Stimulated activated CD4-positive, alpha-beta T cell treated with anti-CD3 and anti-CD28 coated beads, Interleukin-1b, Interleukin-23, amount 100 ng/mL, for 4 hours (primary cell): ENCODE data around the gene ABCA13.

Experiments used
- DNase-seq, 2 donors: peaks; one replicate each; pipeline ENCODE4 v3.0.0-alpha.2; 2020; ENCODE audit warnings: low read depth in 2 of 2

The ABCA13 gene

DNA sequence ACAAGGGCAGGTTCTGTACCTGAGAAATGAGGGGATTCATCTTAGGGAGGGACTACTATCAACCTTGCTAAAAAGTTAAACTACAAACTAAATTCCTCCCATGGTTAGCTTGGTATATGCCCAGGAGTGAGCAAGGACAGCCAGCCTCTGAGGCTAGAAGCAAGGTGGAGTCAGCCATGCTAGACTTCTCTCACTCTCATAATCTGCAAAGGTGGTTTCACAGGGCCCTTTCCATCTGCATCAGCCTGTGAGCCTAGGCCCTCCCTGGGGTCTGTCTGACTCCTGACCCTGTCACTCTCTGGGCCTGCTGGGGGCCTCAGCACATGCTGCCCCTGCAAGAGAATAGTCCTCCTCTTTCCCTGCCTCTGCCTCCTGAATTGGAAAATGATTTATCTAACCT is 66.1 kb downstream of the ABCA13 start:
- DNase-seq, result no peak

DNA sequence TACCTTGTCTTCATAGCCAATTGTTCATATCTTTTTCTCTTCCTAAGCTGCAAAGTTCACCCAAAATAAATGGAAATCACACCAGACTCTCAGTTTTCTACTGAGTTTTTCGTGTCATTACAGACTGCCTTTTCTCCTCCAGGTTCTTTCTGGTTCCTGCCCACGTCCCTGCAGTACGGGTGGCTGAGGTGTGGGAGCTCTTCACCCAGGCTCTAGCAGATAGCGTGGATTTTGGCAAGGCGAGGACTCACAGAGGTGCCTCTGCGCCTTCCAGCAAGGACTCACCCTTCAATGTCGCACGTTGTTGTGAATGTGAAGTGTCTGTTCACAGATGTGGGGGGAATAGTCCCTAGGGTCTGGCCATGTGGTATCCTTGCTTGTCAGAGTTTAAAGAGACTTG is 71.6 kb downstream of the ABCA13 start:
- DNase-seq, result no peak

DNA sequence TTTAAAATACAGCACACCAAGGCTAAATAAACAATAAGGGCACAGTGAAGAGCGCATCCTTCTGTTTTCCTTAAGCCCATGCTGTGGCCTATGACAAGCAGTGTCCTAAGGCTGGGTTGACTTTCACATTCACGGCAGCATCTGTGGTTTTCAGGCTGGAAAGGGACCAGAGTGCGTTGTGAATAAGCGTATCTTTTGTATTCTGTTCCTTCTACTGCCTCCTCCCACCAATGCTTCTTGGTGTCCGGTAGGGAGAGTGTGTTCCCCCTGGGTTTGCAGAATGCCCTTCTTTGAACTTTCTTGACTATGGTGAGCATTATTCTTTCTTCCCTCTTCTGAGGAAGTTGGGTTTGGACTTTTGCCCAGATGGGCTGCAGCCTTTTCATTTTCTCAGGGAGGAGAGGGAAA is 73.6 kb downstream of the ABCA13 start:
- DNase-seq, result no peak

DNA sequence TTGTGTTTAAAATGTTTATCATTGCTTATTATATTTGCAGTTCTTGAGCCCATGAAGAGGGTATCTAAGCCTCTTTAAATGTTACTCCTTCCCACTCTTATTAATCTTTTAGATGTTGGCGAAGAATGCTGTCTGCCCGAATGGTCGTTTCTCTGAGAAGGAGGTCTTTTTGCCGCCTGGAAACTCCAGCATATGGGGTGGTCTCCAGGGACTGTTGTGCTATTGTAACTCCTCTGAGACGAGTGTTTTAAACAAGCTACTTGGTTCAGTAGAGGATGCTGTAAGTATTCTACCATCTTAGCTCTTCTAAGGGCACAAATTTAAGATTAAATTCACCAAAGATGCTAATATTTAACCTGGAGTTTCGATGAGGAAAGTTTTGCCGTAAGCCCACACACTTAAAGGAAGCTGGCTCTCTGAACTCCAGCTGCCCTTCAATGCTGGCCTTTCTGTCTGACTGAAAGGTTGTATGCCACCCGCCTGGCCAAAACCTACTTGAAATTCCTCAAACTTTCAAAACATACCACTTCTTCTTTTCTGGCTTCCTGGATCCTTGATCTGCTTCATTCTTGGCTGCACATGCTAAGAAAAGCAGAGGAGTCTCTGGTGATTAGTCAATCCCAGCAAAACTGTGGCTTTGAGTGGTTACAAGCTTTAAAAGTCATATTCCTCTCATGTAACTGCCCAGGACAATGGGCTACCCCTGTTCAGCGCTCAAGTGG is 74.7 kb downstream of the ABCA13 start:
- DNase-seq, result no peak

DNA sequence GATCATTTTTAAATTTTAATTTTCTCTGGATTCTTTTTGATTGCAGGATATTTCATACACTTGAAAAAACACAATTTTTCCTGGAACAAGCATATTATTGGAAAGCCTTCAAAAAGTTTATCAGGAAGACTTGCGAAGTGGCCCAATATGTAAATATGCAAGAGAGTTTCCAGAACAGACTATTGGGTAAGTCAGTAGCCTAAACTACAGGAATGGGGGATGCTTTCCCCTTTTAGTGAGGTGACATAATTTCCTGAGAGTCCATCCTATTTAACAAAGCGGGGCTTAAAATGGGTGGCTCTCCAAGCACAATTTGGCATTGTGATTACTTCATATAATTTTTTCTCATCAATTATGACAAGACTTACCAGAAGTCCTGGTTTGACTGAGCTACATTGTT is 77.9 kb downstream of the ABCA13 start:
- DNase-seq, result no peak

DNA sequence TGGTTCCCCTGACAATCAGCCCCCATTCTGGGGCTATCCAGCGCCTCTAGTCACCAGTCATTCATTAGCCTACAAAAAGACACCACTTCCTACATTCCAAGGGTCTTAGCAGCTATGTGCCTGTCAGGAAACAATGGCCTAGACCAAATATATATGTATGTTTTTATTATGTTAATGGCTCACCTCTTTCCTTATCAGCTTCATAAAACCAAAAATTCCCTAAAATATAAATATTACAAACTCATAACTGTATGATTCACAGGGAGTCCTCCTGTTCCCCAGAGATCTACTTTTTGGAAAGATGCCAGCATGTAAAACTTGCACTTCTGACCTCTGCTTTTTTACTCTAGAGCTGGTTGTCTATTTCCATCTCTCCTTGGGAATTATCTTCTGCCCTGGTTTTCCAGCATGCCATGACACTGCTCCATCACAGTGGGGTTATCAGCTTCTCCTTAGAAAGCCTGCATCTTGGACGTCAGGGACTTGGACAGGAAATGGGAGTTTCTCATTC is 79.2 kb downstream of the ABCA13 start:
- DNase-seq, result no peak

DNA sequence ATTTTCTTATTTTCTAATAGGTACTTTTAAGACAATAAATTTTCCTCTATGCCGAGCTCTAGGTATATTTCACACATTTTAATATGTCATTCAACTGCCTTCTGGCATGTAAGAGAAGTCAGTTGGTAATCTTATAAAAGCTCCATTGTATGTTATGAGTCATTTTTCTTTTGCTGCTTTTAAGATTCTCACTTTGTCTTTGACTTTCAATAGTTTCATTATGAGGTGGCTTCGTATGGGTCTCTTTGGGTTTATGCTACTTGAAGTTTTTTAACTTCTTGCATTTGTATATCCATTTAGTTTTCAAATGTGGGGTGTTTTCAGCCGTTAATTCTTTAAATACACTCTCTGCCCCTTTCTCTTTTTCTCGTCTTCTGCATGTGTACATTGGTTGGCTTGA is 80.5 kb downstream of the ABCA13 start:
- no peak for DNase-seq

DNA sequence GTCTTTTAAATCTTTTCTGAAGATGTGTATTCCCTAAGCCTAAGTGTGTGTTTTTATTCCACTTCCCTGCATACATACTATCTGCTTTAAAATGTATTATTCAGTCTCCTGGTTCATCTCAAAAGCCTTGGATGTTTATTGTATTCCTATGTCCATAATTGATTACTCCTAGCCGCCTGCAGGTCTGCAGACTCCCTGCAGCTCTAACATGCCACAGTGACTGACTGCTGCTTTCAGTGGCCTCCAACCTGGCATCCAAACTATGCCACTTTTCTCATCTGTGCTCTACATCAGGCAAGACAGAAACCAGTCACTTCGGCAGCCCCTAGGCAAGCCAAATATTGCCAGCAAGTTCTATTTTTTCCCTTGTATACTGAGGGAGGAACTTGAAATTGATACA is 81.7 kb downstream of the ABCA13 start:
- no peak for DNase-seq

DNA sequence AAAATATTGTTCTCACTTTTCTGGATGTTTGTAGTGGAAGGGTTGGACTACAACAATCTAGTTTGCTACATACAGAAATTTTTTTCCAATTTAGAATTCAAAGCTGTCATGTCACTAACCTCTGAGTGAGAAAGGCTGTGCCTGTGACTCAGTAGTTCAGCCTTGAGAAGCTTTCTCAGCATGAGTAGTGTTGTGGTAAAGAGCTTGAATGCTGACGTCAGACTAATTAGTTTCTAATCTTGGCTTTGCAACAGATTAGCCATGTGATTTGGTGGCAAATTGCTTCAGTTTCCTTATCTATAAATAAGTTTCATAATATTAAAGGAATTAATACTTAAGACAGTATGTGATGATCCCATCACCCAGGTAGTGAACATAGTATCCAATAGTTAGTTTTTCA is 83.8 kb downstream of the ABCA13 start:
- DNase-seq, result no peak

DNA sequence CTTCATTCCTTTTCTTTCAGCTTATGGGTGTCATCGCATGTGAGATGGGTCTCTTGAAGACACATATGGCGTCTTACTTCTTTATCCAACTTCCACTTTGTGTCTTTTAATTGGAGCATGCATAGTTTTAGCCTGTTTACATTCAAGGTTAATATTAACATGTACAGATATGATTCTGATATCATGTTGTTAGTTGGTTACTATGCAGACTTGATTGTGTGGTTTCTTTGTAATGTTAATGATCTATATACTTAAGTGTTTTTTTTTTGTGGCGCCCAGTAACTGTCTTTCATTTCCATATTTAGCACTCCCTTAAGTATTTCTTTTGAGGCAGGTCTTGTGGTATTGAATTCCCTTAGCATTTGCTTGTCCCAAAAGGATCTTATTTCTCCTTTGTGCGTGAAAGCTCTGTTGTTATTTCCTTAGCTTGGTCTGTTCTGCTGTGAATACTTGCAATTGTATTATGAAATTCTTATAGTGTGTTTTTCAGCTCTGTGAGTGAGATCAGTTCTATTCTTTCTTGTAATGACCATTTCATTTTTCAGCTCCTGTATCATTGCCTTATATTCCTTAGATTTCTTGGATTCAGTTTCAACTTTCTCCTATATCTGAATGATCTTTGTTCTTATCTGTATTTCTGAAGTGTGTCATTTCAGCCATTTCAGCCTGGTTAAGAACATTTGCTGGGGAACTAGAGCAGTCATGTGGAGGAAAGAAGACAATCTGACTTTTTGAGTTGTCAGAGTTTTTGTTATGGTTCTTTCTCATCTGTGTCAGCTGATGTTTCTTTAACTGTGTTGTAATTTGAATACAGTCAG is 88.4 kb downstream of the ABCA13 start:
- DNase-seq, result no peak

DNA sequence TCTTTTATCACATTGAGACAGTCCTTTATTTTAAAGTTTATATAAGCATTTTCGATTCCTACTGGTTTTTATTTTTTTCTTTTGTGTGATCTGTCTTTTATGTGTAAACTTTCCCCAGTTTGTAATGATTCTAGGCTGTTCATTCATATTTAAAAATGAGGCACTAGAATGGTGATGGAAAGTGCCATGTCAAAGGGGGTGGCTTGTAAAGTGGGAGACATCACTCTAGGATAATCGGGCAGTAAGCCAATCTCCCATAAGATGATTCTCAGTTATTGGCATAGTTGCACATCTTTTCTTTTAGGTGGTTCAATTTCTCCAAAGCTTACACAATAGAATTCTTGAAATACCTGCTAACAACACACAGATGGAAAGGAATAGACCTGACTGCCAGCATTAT is 90.4 kb downstream of the ABCA13 start:
- DNase-seq, result no peak

DNA sequence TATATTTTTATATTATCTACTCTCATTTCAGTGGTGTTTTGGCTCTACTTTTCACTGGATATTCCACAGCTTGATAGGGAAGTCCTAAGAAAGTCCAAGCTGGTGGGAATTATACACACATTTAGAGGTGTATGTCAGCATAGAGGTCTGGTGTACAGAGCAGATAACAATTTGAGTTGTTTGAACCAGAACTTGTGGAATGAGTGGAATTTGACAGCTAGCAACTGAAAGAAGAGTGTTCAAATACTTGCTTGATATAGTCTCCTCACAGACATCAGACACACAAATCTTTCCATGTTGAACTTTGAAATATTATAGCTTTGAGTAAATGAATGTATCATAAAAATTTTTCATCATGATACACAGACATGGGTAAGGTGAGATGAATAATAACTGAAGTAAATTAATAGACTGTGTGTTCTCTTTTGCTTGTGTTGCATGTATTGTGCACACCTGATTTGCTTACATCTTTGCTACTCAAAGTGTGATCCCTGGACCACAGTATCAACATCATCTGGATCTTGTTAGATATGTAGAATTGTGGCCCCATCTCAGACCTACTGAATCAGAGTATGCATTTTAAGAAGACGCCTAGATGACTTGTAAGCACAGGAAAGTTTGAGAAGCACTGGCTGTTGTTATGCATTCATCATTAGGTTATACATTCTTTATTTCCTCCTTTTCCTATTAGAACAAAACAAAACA is 91.5 kb downstream of the ABCA13 start:
- no peak for DNase-seq

DNA sequence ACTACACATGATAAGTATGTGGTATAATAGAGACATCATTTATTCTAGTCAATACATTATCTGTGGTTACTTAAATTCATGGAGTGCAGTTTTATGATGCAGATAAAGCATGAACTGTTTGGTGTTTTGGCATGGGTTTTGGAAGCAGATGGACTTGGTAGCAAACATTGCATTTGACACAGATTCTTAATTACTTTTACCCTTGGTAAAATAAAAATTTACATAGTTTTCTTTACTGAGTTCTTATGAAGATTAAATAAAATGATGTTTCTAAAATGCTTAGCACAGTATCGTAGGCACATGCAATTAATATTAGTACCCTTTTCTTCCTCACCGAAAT is 92.0 kb downstream of the ABCA13 start:
- no peak for DNase-seq

DNA sequence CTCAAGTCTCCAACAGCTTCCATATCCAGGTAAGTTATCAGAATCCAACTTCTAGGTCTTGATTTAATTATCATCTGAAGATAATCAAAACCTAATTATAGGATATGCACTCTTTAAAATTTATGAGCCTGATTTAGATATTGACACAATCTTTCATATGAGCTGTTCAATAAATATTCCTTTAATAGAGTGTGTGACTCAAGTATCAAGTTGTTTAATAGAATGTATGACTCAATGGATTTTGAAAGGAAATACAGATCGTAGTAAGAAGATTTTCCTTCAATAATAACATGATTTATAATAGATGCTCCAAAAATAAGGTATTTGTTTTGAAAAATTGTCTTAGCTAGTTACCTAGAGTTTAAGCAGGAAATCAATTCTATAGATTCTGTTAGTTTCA is 97.8 kb downstream of the ABCA13 start:
- no peak for DNase-seq

DNA sequence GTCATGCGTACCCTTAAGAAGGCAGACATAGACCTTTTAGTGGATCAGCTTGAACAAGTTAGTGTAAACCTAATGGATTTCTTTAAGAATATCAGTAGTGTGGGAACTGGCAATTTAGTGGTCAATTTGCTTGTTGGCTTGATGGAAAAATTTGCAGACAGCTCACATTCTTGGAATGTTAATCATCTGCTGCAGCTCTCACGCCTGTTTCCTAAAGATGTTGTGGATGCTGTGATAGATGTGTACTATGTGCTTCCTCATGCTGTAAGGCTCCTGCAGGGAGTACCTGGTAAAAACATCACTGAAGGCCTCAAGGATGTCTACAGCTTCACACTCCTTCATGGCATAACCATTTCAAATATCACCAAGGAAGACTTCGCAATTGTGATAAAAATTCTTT is 103.4 kb downstream of the ABCA13 start:
- DNase-seq, result no peak

DNA sequence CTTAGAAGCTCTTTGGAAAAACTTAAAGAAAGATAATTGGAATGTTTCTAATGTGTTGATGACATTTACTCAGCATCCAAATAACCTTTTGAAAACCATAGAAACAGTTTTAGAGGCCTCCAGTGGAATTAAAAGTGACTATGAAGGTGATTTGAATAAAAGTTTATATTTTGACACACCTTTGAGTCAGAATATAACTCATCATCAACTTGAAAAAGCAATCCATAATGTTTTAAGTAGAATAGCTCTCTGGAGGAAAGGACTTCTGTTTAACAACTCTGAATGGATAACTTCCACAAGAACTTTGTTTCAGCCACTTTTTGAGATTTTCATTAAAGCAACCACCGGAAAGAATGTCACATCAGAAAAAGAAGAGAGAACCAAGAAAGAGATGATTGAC is 108.2 kb downstream of the ABCA13 start:
- no peak for DNase-seq

DNA sequence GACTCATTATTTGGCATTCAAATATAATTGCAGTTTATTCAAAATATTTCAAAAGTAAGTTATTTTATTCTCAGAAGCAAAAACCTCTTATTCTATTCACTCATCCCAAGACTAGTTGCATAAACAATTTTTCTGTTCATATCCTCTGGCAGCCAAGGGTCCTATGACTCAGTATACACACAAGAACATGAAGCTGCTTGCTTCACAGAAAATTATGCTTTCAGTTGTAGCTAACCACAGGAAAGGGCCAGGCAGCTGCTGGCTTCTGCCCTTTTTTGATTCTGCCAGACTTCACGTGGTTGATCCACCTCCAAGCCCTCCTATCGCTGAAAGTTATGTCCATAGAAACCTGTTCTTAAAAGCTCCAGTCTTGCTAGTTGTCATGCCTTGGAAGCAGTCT is 108.8 kb downstream of the ABCA13 start:
- no peak for DNase-seq

DNA sequence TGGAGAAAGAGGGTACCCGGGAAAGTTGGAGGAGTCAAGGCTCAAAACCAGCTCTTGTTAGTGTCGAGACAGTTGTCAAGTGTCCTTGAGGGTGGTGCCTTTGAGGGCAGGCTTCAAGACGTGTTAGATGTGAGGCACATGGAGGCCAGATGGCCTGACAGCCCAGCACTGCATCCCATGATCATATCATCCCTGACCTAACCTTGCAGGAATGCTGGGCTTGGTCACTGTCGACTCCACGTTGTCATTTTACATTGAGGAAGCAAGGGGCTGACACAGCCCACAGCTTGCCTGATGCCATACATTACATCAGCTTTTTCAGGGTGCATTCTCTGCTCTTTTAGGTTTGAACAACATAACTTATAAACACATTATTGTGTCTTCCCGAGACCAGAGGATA is 114.1 kb downstream of the ABCA13 start:
- DNase-seq, result no peak

DNA sequence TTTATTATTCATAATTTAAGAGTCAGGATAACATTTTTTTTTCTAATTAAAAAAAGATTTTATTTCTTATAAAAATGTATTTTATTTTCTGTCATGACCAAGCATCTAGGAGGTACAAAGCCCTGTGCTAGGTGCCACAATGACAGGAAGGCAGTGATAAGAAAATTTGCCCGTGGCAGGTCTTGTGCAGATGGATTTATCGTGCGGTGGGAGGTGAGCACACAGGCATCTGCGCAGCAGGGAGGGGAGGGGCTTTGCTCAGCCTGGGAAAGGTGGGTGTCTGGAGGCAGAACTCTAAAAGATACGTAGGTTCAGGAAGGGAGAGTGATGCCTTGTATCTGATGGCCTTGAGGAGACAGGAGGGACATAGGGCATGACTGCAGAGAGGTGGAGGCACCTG is 115.6 kb downstream of the ABCA13 start:
- no peak for DNase-seq

DNA sequence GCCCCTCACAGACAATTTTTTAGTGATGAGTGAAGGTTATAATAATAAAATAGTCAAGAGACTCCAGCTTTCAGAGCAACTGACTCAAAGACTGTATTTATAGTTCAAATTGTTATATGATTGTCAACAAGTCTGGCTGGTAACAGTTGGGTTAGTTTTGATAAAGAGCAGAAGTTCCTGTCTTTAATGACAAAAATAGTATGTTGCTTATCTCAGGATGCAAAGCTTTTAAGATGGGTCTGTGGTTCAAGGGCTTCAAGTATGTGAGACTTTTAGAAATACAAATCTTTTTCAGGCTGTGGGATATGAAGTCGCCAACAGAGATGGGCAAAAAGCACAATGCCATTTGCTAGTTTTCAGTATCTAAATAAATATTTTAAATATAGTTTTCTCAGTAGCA is 118.4 kb downstream of the ABCA13 start:
- DNase-seq, result no peak

DNA sequence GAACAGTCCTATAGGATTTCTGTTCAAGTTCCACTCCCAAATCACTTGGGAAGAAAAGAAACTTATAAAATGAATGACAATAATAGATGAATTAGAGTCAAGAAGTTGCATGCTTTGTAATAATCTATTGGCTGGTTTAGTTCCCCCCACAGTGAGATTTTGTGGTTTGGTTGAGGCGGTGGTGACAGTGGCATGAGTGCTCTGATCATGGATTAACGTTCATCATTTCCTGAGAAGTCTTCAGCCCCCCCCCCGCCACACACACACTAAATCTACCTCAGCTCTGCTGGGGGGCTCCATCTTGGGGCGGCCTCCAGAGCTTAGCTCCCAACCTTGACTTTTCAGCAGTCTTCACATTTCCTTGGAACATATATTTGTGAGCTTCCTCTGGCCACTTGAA is 121.7 kb downstream of the ABCA13 start:
- no peak for DNase-seq

DNA sequence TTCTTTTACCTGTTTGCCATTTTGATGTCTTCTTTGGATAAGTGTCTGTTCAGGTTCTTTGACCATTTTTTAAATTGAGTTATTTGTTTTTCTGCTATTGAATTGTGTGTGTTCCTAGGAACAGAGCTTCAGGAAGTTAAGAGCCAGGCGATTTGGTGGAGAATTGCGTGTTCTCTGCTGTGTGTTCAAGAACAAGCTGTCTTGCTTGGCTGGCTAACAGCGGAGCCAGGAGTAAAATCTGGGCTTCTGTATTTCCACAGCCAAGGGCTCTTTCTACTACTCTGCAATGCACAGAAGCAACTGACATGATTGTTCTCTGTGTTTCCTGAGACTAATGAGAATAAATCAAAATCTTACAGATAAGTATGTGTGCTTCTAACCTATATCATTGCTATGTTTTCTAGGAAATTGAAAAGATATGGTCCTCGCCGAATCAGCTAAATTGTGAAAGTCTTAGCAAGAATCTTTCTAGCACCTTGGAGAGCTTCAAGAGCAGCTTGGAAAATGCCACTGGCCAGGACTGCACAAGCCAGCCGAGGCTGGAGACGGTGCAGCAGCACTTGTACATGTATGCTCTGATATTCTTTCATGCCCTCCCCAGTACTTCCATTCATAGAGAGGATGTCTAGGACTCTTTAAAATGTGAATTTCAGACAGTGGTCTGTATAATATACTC is 124.2 kb downstream of the ABCA13 start:
- DNase-seq, result no peak
